ENCODE measurements around the gene PLG.
A peak's percentile ranks its signal among the peaks of the same experiment; 100 is the strongest.
"Not testable (repeated sequence)": the region's sequence is repeated elsewhere in the genome, so short reads cannot be mapped to it uniquely, and the experiment has no call there.

PLG gene

GRCh38 chr6:160679402-160679769 is 22.7 kb upstream of the PLG start:
- peak overlapping the region; percentile 47 for H3K4me3 ChIP-seq (ENCODE audit: low read length)
- H3K27ac ChIP-seq (ENCODE audit: low read depth, low read length): no peak overlapping the region
- no peaks in the 10 kb centered on the region for H3K36me3 ChIP-seq (ENCODE audit: insufficient read depth, low read length)
- peaks cover 16% of the 10 kb centered on the region for H3K27me3 ChIP-seq (ENCODE audit: insufficient read depth, low read length)
- no peaks in the 10 kb centered on the region for H3K9me3 ChIP-seq (ENCODE audit: insufficient read depth, low read depth, low read length)
- H3K4me1 ChIP-seq (ENCODE audit: insufficient read depth, low read length): no peaks in the 10 kb centered on the region
- WGBS: 74% methylated on average over 13 of the region's 14 CpGs
- H3K9ac ChIP-seq (ENCODE audit: low read depth, low read length): no peak overlapping the region

GRCh38 chr6:160685101-160685761 is 16.8 kb upstream of the PLG start:
- H3K9me3 ChIP-seq (ENCODE audit: insufficient read depth, low read depth, low read length); H3K36me3 ChIP-seq (ENCODE audit: insufficient read depth, low read length); H3K4me1 ChIP-seq (ENCODE audit: insufficient read depth, low read length); H3K27ac ChIP-seq (ENCODE audit: low read depth, low read length); H3K4me3 ChIP-seq (ENCODE audit: low read length); H3K9ac ChIP-seq (ENCODE audit: low read depth, low read length); H3K27me3 ChIP-seq (ENCODE audit: insufficient read depth, low read length): not testable (repeated sequence)
- WGBS: 88% methylated on average over 26 of the region's 32 CpGs

GRCh38 chr6:160685762-160686450 is 16.1 kb upstream of the PLG start:
- H3K27ac ChIP-seq (ENCODE audit: low read depth, low read length): no peak overlapping the region
- peaks cover 9% of the 10 kb centered on the region; the same call in 1 of the 2 replicates for H3K9me3 ChIP-seq (ENCODE audit: insufficient read depth, low read depth, low read length)
- no peaks in the 10 kb centered on the region for H3K36me3 ChIP-seq (ENCODE audit: insufficient read depth, low read length)
- H3K4me3 ChIP-seq (ENCODE audit: low read length): no peak overlapping the region
- H3K4me1 ChIP-seq (ENCODE audit: insufficient read depth, low read length): no peaks in the 10 kb centered on the region
- H3K27me3 ChIP-seq (ENCODE audit: insufficient read depth, low read length): no peaks in the 10 kb centered on the region
- WGBS: 93% methylated on average over 5 of the region's 5 CpGs
- H3K9ac ChIP-seq (ENCODE audit: low read depth, low read length): no peak overlapping the region

GRCh38 chr6:160690458-160690857 is 11.6 kb upstream of the PLG start:
- H3K27ac ChIP-seq (ENCODE audit: low read depth, low read length): no peak overlapping the region
- H3K4me3 ChIP-seq (ENCODE audit: low read length): no peak overlapping the region
- H3K36me3 ChIP-seq (ENCODE audit: insufficient read depth, low read length): no peaks in the 10 kb centered on the region
- H3K9ac ChIP-seq (ENCODE audit: low read depth, low read length): no peak overlapping the region
- 89% methylated on average over 9 of the region's 9 CpGs for WGBS
- H3K4me1 ChIP-seq (ENCODE audit: insufficient read depth, low read length): no peaks in the 10 kb centered on the region
- peaks cover 9% of the 10 kb centered on the region; the same call in 1 of the 2 replicates for H3K9me3 ChIP-seq (ENCODE audit: insufficient read depth, low read depth, low read length)
- H3K27me3 ChIP-seq (ENCODE audit: insufficient read depth, low read length): no peaks in the 10 kb centered on the region

- Histone ChIP-seq H3K9ac (ENCODE audit: low read depth, low read length) (no peak overlapping the region), H3K36me3 (ENCODE audit: insufficient read depth, low read length) (no peaks in the 10 kb centered on the region), H3K4me3 (ENCODE audit: low read length) (no peak overlapping the region), H3K27ac (ENCODE audit: low read depth, low read length) (no peak overlapping the region), H3K9me3 (ENCODE audit: insufficient read depth, low read depth, low read length) (0 out of 2 replicates have a peak, but pooled peaks cover 4% of the 10 kb centered on the region), H3K4me1 (ENCODE audit: insufficient read depth, low read length) (no peaks in the 10 kb centered on the region), H3K27me3 (ENCODE audit: insufficient read depth, low read length) (no peaks in the 10 kb centered on the region)
- 94% methylated on average over 5 of the region's 5 CpGs for WGBS
Observed at GRCh38 chr6:160691617-160692016, 10.4 kb upstream of the PLG start.

DNA sequence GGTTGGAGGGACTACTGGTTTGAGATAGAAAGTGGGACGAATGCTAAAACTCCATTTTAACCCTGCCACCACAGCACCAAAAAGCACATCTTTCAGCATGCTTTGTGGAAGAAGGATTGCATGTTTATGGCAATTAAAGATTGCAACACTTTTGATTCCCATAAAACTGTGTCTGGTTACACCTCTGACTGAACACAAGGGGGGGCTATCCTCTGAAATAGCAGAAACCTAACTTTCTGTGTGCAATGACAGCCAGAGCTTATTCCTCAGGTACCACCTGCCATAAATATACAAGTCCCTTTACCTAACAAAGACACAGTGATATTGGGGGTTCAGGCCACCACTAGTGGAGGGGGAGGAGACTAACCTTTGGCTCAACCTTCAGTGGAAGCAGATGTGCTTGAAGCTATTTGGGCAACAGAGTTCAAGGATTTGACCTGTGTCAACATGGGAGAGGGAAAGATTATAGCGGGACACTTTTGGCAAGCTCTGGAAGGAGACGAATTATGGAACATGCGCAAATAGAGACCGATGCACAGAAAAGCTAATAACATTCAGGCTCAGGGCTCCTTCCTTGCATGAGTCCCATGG is 9.6 kb upstream of the PLG start:
- Histone ChIP-seq H3K9me3 (ENCODE audit: insufficient read depth, low read depth, low read length) (0 out of 2 replicates have a peak, but pooled peaks cover 4% of the 10 kb centered on the region), H3K9ac (ENCODE audit: low read depth, low read length) (no peak overlapping the region)
- 96% methylated on average over 5 of the region's 5 CpGs for WGBS

DNA sequence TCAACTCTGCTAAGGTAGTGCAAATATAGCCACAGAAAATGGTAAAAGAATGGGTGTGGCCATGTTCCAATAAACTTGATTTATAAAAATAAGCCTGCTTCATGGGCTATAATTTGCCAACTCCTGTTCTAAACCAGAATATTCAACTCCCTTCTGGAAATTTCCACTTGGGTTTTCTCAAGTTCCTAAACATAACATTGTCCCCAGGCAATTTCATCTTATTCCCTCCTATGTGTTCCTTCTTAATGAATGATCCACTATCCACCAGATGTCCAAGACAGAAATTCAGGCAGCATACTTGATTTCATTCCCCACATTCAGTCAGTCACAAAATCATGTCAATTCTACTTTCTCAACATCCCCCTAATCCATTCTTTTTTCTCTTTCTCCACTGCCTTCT is 7.0 kb upstream of the PLG start:
- not testable (repeated sequence) for H3K4me1 ChIP-seq (ENCODE audit: insufficient read depth, low read length); H3K9ac ChIP-seq (ENCODE audit: low read depth, low read length); H3K36me3 ChIP-seq (ENCODE audit: insufficient read depth, low read length); H3K27me3 ChIP-seq (ENCODE audit: insufficient read depth, low read length); H3K4me3 ChIP-seq (ENCODE audit: low read length); H3K9me3 ChIP-seq (ENCODE audit: insufficient read depth, low read depth, low read length); H3K27ac ChIP-seq (ENCODE audit: low read depth, low read length)

More for the DNA sequence above, 9.6 kb upstream of the PLG start:
- H3K27me3 ChIP-seq (ENCODE audit: insufficient read depth, low read length): no peaks in the 10 kb centered on the region
- no peaks in the 10 kb centered on the region for H3K4me1 ChIP-seq (ENCODE audit: insufficient read depth, low read length)
- H3K4me3 ChIP-seq (ENCODE audit: low read length): no peak overlapping the region
- no peaks in the 10 kb centered on the region for H3K36me3 ChIP-seq (ENCODE audit: insufficient read depth, low read length)
- no peak overlapping the region for H3K27ac ChIP-seq (ENCODE audit: low read depth, low read length)

- whole genome bisulfite sequencing: 90% methylated on average over 2 of the region's 2 CpGs
- not testable (repeated sequence) for H3K27ac ChIP-seq (ENCODE audit: low read depth, low read length); H3K4me3 ChIP-seq (ENCODE audit: low read length); H3K36me3 ChIP-seq (ENCODE audit: insufficient read depth, low read length); H3K9me3 ChIP-seq (ENCODE audit: insufficient read depth, low read depth, low read length); H3K4me1 ChIP-seq (ENCODE audit: insufficient read depth, low read length); H3K27me3 ChIP-seq (ENCODE audit: insufficient read depth, low read length); H3K9ac ChIP-seq (ENCODE audit: low read depth, low read length)
Observed at GRCh38 chr6:160695622-160696021, 6.4 kb upstream of the PLG start.

DNA sequence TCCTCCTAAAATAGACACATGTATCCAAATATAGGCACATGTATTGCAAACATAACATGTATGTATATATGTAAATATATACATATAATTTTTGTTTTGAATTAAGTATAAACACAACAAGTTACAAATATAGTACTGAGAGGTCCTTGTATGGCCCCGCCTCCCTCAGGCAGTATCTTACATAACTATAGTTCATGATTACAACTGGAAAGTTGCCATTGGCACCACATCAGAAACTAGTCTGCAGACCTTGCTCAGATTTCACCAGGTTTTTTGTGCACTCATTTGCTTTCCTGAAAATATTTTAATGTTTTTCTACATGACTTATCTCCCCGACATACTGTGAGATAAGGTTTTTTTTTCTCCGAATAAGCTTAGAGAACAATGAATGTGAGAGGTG is 5.2 kb upstream of the PLG start:
- H3K36me3 ChIP-seq (ENCODE audit: insufficient read depth, low read length); H3K27ac ChIP-seq (ENCODE audit: low read depth, low read length); H3K9ac ChIP-seq (ENCODE audit: low read depth, low read length); H3K9me3 ChIP-seq (ENCODE audit: insufficient read depth, low read depth, low read length); H3K27me3 ChIP-seq (ENCODE audit: insufficient read depth, low read length); H3K4me3 ChIP-seq (ENCODE audit: low read length); H3K4me1 ChIP-seq (ENCODE audit: insufficient read depth, low read length): not testable (repeated sequence)
- WGBS: 95% methylated on average over 3 of the region's 3 CpGs

DNA sequence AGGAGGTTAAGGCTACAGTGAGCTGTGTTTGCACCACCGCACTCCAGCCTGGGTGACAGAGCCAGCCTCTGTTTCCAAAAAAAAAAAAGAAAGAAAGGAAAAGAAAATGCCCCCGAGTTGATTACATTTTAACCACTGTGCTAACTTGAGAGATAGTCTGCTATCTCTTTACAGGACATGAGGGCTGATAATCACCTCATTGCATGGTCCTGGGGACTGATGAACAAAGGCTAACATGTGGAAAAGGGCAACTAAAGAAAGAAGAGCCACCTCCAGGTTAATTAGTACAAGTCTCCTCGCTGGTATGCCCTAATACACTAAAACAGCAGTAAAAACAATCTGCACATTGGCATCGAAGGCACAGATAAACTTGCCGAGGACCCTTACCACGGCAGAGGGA is 4.2 kb upstream of the PLG start:
- no peaks in the 10 kb centered on the region for H3K27me3 ChIP-seq (ENCODE audit: insufficient read depth, low read length)
- H3K4me3 ChIP-seq (ENCODE audit: low read length): no peak overlapping the region
- H3K36me3 ChIP-seq (ENCODE audit: insufficient read depth, low read length): no peaks in the 10 kb centered on the region
- 83% methylated on average over 6 of the region's 6 CpGs for WGBS
- H3K4me1 ChIP-seq (ENCODE audit: insufficient read depth, low read length): no peaks in the 10 kb centered on the region
- no peak overlapping the region for H3K9ac ChIP-seq (ENCODE audit: low read depth, low read length)
- no peak overlapping the region for H3K27ac ChIP-seq (ENCODE audit: low read depth, low read length)
- H3K9me3 ChIP-seq (ENCODE audit: insufficient read depth, low read depth, low read length): 0 out of 2 replicates have a peak, but pooled peaks cover 4% of the 10 kb centered on the region

GRCh38 chr6:160704688-160705087 is 2.6 kb downstream of the PLG start:
- not testable (repeated sequence) for H3K27ac ChIP-seq (ENCODE audit: low read depth, low read length); H3K36me3 ChIP-seq (ENCODE audit: insufficient read depth, low read length); H3K4me1 ChIP-seq (ENCODE audit: insufficient read depth, low read length); H3K4me3 ChIP-seq (ENCODE audit: low read length); H3K27me3 ChIP-seq (ENCODE audit: insufficient read depth, low read length); H3K9ac ChIP-seq (ENCODE audit: low read depth, low read length); H3K9me3 ChIP-seq (ENCODE audit: insufficient read depth, low read depth, low read length)
- WGBS: 96% methylated on average over 7 of the region's 7 CpGs

Measured in HUES64 (cell line).